ENCODE results near the gene ACSS2. TPM values are rescaled to one million over a fixed set of nuclear protein-coding genes. Genes with fewer than 3 reads are reported as not detected.
"Not testable (repeated sequence)": the region's sequence is repeated elsewhere in the genome, so short reads cannot be mapped to it uniquely, and the experiment has no call there.

The ACSS2 gene
- polyA plus RNA-seq, 6 donors from 2014 or later: 4.8 to 20.1 (median 5.7) TPM

GRCh38 chr20:34880971-34881370 is 4.6 kb downstream of the ACSS2 start:
- H3K36me3 Mint-ChIP-seq; H3K9me3 Mint-ChIP-seq; H3K4me3 Mint-ChIP-seq; ATAC-seq (ENCODE audit: low read depth in 2 of 2); H3K27me3 Mint-ChIP-seq; DNase-seq: not testable (repeated sequence)
- peaks cover 11 to 14% (median 12%) of the 10 kb centered on the region in 3 donors for H3K4me1 Mint-ChIP-seq
- H3K27ac Mint-ChIP-seq: peak overlapping the region in 1 of 6 donors; percentile 56

GRCh38 chr20:34881689-34882088 is 5.3 kb downstream of the ACSS2 start:
- DNase-seq (no peak), ATAC-seq (ENCODE audit: low read depth in 2 of 2) (no peak)
- Mint-ChIP-seq H3K4me1 (peaks cover 5 to 11% (median 7%) of the 10 kb centered on the region in 3 donors), H3K27me3 (no peaks in the 10 kb centered on the region), H3K27ac (no peak overlapping the region), H3K4me3 (no peak overlapping the region), H3K36me3 (no peaks in the 10 kb centered on the region), H3K9me3 (no peaks in the 10 kb centered on the region)

- no peak overlapping the region for H3K27ac Mint-ChIP-seq
- DNase-seq: no peak
- H3K27me3 Mint-ChIP-seq: no peaks in the 10 kb centered on the region
- no peaks in the 10 kb centered on the region for H3K9me3 Mint-ChIP-seq
- peaks cover 0 to 5% (median 0%) of the 10 kb centered on the region in 3 donors for H3K4me1 Mint-ChIP-seq
- no peak for ATAC-seq (ENCODE audit: low read depth in 2 of 2)
- no peak overlapping the region for H3K4me3 Mint-ChIP-seq
- H3K36me3 Mint-ChIP-seq: no peaks in the 10 kb centered on the region
Measured at GRCh38 chr20:34883087-34883688, 6.8 kb downstream of the ACSS2 start.

GRCh38 chr20:34883809-34884208 is 7.4 kb downstream of the ACSS2 start:
- H3K4me1 Mint-ChIP-seq: peaks cover 2 to 11% (median 5%) of the 10 kb centered on the region in 3 donors
- no peak overlapping the region for H3K4me3 Mint-ChIP-seq
- H3K27me3 Mint-ChIP-seq: no peaks in the 10 kb centered on the region
- H3K9me3 Mint-ChIP-seq: no peaks in the 10 kb centered on the region
- DNase-seq (no peak), ATAC-seq (ENCODE audit: low read depth in 2 of 2) (no peak)
- peaks cover 0 to 5% of the 10 kb centered on the region in 2 donors for H3K36me3 Mint-ChIP-seq
- H3K27ac Mint-ChIP-seq: no peak overlapping the region

GRCh38 chr20:34884260-34884659 is 7.8 kb downstream of the ACSS2 start:
- Mint-ChIP-seq H3K4me3 (no peak overlapping the region), H3K9me3 (no peaks in the 10 kb centered on the region), H3K27me3 (no peaks in the 10 kb centered on the region), H3K36me3 (peaks cover 0 to 5% of the 10 kb centered on the region in 2 donors), H3K4me1 (peaks cover 2 to 8% (median 5%) of the 10 kb centered on the region in 3 donors), H3K27ac (no peak overlapping the region)
- DNase-seq: no peak
- ATAC-seq (ENCODE audit: low read depth in 2 of 2): no peak

GRCh38 chr20:34886122-34886521 is 9.7 kb downstream of the ACSS2 start:
- Mint-ChIP-seq H3K27me3 (no peaks in the 10 kb centered on the region), H3K27ac (peak overlapping the region in 1 of 6 donors; percentile 68), H3K36me3 (peaks cover 0 to 5% of the 10 kb centered on the region in 2 donors)

GRCh38 chr20:34887023-34887422 is 10.6 kb downstream of the ACSS2 start:
- no peak overlapping the region for H3K27ac Mint-ChIP-seq
- peaks cover 0 to 5% of the 10 kb centered on the region in 2 donors for H3K36me3 Mint-ChIP-seq
- no peaks in the 10 kb centered on the region for H3K27me3 Mint-ChIP-seq
- DNase-seq (no peak), ATAC-seq (ENCODE audit: low read depth in 2 of 2) (no peak)
- H3K4me3 Mint-ChIP-seq: no peak overlapping the region
- H3K4me1 Mint-ChIP-seq: peaks cover 2 to 9% (median 6%) of the 10 kb centered on the region in 3 donors
- H3K9me3 Mint-ChIP-seq: no peaks in the 10 kb centered on the region

More at GRCh38 chr20:34886122-34886521, 9.7 kb downstream of the ACSS2 start:
- ATAC-seq (ENCODE audit: low read depth in 2 of 2): no peak
- no peak for DNase-seq
- H3K4me1 Mint-ChIP-seq: peaks cover 2 to 6% (median 6%) of the 10 kb centered on the region in 3 donors
- H3K9me3 Mint-ChIP-seq: no peaks in the 10 kb centered on the region
- H3K4me3 Mint-ChIP-seq: no peak overlapping the region

GRCh38 chr20:34888468-34888867 is 12.1 kb downstream of the ACSS2 start:
- Mint-ChIP-seq H3K27ac (no peak overlapping the region), H3K9me3 (no peaks in the 10 kb centered on the region), H3K27me3 (no peaks in the 10 kb centered on the region), H3K4me3 (no peak overlapping the region), H3K36me3 (peaks cover 0 to 5% of the 10 kb centered on the region in 2 donors), H3K4me1 (peaks cover 2 to 15% (median 9%) of the 10 kb centered on the region in 3 donors)
- no peak for DNase-seq
- no peak for ATAC-seq (ENCODE audit: low read depth in 2 of 2)

- ATAC-seq (ENCODE audit: low read depth in 2 of 2) (no peak), DNase-seq (no peak)
- Mint-ChIP-seq H3K4me3 (no peak overlapping the region), H3K27me3 (no peaks in the 10 kb centered on the region), H3K4me1 (peaks cover 2 to 15% (median 9%) of the 10 kb centered on the region in 3 donors), H3K36me3 (peaks cover 0 to 5% of the 10 kb centered on the region in 2 donors), H3K27ac (no peak overlapping the region), H3K9me3 (no peaks in the 10 kb centered on the region)
Measured at GRCh38 chr20:34891166-34892062, 15.0 kb downstream of the ACSS2 start.

GRCh38 chr20:34892671-34893070 is 16.3 kb downstream of the ACSS2 start:
- H3K27ac Mint-ChIP-seq: no peak overlapping the region
- no peak for DNase-seq

GRCh38 chr20:34894723-34895122 is 18.3 kb downstream of the ACSS2 start:
- Mint-ChIP-seq H3K4me1 (peaks cover 0 to 9% (median 5%) of the 10 kb centered on the region in 3 donors), H3K9me3 (peaks cover 0 to 2% (median 0%) of the 10 kb centered on the region in 7 donors), H3K27me3 (no peaks in the 10 kb centered on the region), H3K4me3 (no peak overlapping the region), H3K36me3 (no peaks in the 10 kb centered on the region), H3K27ac (no peak overlapping the region)
- ATAC-seq (ENCODE audit: low read depth in 2 of 2) (no peak), DNase-seq (no peak)

More at GRCh38 chr20:34892671-34893070, 16.3 kb downstream of the ACSS2 start:
- no peaks in the 10 kb centered on the region for H3K9me3 Mint-ChIP-seq
- no peaks in the 10 kb centered on the region for H3K27me3 Mint-ChIP-seq
- H3K36me3 Mint-ChIP-seq: peaks cover 0 to 5% of the 10 kb centered on the region in 2 donors
- no peak overlapping the region for H3K4me3 Mint-ChIP-seq
- peaks cover 2 to 15% (median 9%) of the 10 kb centered on the region in 3 donors for H3K4me1 Mint-ChIP-seq
- peak in 1 of 2 donors; percentile 35 for ATAC-seq (ENCODE audit: low read depth in 2 of 2)

- Mint-ChIP-seq H3K9me3 (peaks cover 0 to 2% (median 0%) of the 10 kb centered on the region in 7 donors), H3K36me3 (no peaks in the 10 kb centered on the region), H3K4me3 (no peak overlapping the region), H3K27me3 (no peaks in the 10 kb centered on the region), H3K27ac (no peak overlapping the region), H3K4me1 (peaks cover 0 to 9% (median 5%) of the 10 kb centered on the region in 3 donors)
- ATAC-seq (ENCODE audit: low read depth in 2 of 2) (no peak), DNase-seq (no peak)
Measured at GRCh38 chr20:34895465-34895864, 19.1 kb downstream of the ACSS2 start.

GRCh38 chr20:34896086-34896621 is 19.7 kb downstream of the ACSS2 start:
- ATAC-seq (ENCODE audit: low read depth in 2 of 2): no peak
- H3K9me3 Mint-ChIP-seq: peaks cover 0 to 2% (median 0%) of the 10 kb centered on the region in 7 donors
- H3K4me3 Mint-ChIP-seq: no peak overlapping the region
- no peaks in the 10 kb centered on the region for H3K27me3 Mint-ChIP-seq
- H3K4me1 Mint-ChIP-seq: peaks cover 0 to 9% (median 3%) of the 10 kb centered on the region in 3 donors
- H3K27ac Mint-ChIP-seq: no peak overlapping the region
- no peaks in the 10 kb centered on the region for H3K36me3 Mint-ChIP-seq
- DNase-seq: no peak

Measured in naive B cell (primary cell).